AG04450 (cell line): ENCODE results near the gene SLC16A7. TPM values are rescaled to one million over a fixed set of nuclear protein-coding genes. Genes with fewer than 3 reads are reported as not detected.

Experiments
- CTCF ChIA-PET: fragments of 300-600, 350-600 bp; formaldehyde crosslinking; extraction: SDS; loops from one replicate; lab custom pipeline; 2022; ENCODE audit warnings: antibody characterized with exemption, inconsistent platforms; lab: Charles Lee
- POLR2A ChIA-PET: fragments of 350-600 bp; formaldehyde crosslinking; extraction: SDS; loops from one replicate; lab custom pipeline; 2021; ENCODE audit warnings: antibody characterized with exemption, inconsistent platforms; lab: Yijun Ruan, JAX
- DNase-seq: peaks from one replicate; pipeline ENCODE4 v3.0.0-alpha.2; 2011; ENCODE audit warnings: low read depth, low spot score
- H3K27ac ChIP-seq: one replicate; pipeline ENCODE4 v1.5.1; 2012; ENCODE audit warnings: low read depth, low read length, control low read depth
- H3K27me3 ChIP-seq: one replicate; pipeline ENCODE4 v1.6.0; 2012; ENCODE audit warnings: low read length; ENCODE audit not compliant: control insufficient read depth, insufficient read depth
- H3K4me3 ChIP-seq: 2 replicates; pipeline ENCODE4 v1.5.1; 2011; ENCODE audit warnings: mild to moderate bottlenecking, low read depth, low read length, control low read depth
- H3K9me3 ChIP-seq: 2 replicates; pipeline ENCODE4 v1.5.1; 2012; ENCODE audit warnings: low read length; ENCODE audit not compliant: control insufficient read depth, insufficient read depth
- CTCF ChIP-seq: IDR thresholded peaks from 2 replicates; pipeline ENCODE4 v1.5.1; 2011; ENCODE audit warnings: low read depth, low read length, control low read depth, inconsistent platforms
- polyA plus RNA-seq: library from polyadenylated mRNA; depleted of rRNA; stranded (reverse); fragments of >200 nt; gene quantifications from 2 replicates; pipeline ENCODE4 v1.2.3, GENCODE V29; 2011

Gene SLC16A7
- polyA plus RNA-seq, 1 experiment, result 9.3 TPM

- Histone ChIP-seq H3K27me3 (no peaks in the 10 kb centered on the region), H3K27ac (no peak overlapping the region), H3K9me3 (no peaks in the 10 kb centered on the region), H3K4me3 (no peak overlapping the region)
- POLR2A ChIA-PET, result no interaction called here
- CTCF ChIA-PET, result interaction anchor here (1.6 kb wide), 1 partner anchor 203 kb away, joined by 5 read pairs; no protein-coding TSS in a partner anchor
- TF ChIP-seq CTCF, result no peak
- no peak for DNase-seq
These were observed 36.6 kb downstream of the SLC16A7 start for GRCh38 chr12:59632408-59632807.

GRCh38 chr12:59634254-59634653, 38.4 kb downstream of the SLC16A7 start:
- POLR2A ChIA-PET, result no interaction called here
- Histone ChIP-seq H3K27me3 (no peaks in the 10 kb centered on the region), H3K27ac (no peak overlapping the region), H3K4me3 (no peak overlapping the region), H3K9me3 (no peaks in the 10 kb centered on the region)
- CTCF ChIA-PET, result no interaction called here
- DNase-seq, result no peak
- no peak for TF ChIP-seq CTCF

- Histone ChIP-seq H3K27me3 (no peaks in the 10 kb centered on the region), H3K4me3 (no peak overlapping the region), H3K9me3 (no peaks in the 10 kb centered on the region), H3K27ac (no peak overlapping the region)
- ChIA-PET CTCF (interaction anchor here (0.6 kb wide), 1 partner anchor 33 kb away, joined by 4 read pairs; no protein-coding TSS in a partner anchor), POLR2A (no interaction called here)
- no peak for DNase-seq
- no peak for TF ChIP-seq CTCF
These were observed 41.3 kb downstream of the SLC16A7 start for GRCh38 chr12:59636945-59637691.

- Histone ChIP-seq H3K27me3 (no peaks in the 10 kb centered on the region), H3K9me3 (no peaks in the 10 kb centered on the region), H3K4me3 (no peak overlapping the region), H3K27ac (no peak overlapping the region)
- ChIA-PET CTCF (interaction anchor here (0.6 kb wide), 1 partner anchor 32 kb away, joined by 4 read pairs; no protein-coding TSS in a partner anchor), POLR2A (no interaction called here)
- TF ChIP-seq CTCF, result no peak
- no peak for DNase-seq
These were observed 41.9 kb downstream of the SLC16A7 start for GRCh38 chr12:59637692-59638070.

GRCh38 chr12:59643550-59643949, 47.7 kb downstream of the SLC16A7 start:
- DNase-seq, result no peak
- no peak overlapping the region for H3K27ac ChIP-seq
- ChIA-PET POLR2A (no interaction called here), CTCF (no interaction called here)
- H3K4me3 ChIP-seq, result no peak overlapping the region
- TF ChIP-seq CTCF, result no peak
- no peaks in the 10 kb centered on the region for H3K27me3 ChIP-seq
- no peaks in the 10 kb centered on the region for H3K9me3 ChIP-seq
